HFFc6 (cell line): ENCODE measurements around the gene SMIM1. TPM values are rescaled to one million over a fixed set of nuclear protein-coding genes. Genes with fewer than 3 reads are reported as not detected.

ENCODE experiments used
- DNase-seq: peaks from one replicate; pipeline ENCODE4 v3.0.0-alpha.2; 2018
- H3K27ac Mint-ChIP-seq: 2 replicates; pipeline ENCODE4 v1.8.0; 2020; ENCODE audit warnings: mild to moderate bottlenecking, mixed read lengths
- H3K27me3 Mint-ChIP-seq: 2 replicates; pipeline ENCODE4 v1.8.0; 2021; ENCODE audit warnings: mild to moderate bottlenecking, moderate library complexity, mixed read lengths; ENCODE audit not compliant: insufficient read depth
- H3K36me3 Mint-ChIP-seq: 2 replicates; pipeline ENCODE4 v1.8.0; 2021; ENCODE audit warnings: low read depth, mixed read lengths
- H3K4me1 Mint-ChIP-seq: 2 replicates; pipeline ENCODE4 v1.8.0; 2020; ENCODE audit warnings: low read depth, mixed read lengths
- H3K4me3 Mint-ChIP-seq: 2 replicates; pipeline ENCODE4 v1.8.0; 2020; ENCODE audit warnings: mild to moderate bottlenecking, moderate library complexity, mixed read lengths
- H3K9me3 Mint-ChIP-seq: 2 replicates; pipeline ENCODE4 v1.8.0; 2020; ENCODE audit warnings: mild to moderate bottlenecking, mixed read lengths
- total RNA-seq, 6 experiments: library from RNA; stranded (reverse); fragmentation: NEBNext Ultra II Directional; extraction: Animal tissue kit (Norgen Biotek cat#: 25700); gene quantifications; 2 replicates in 1 of 6; 3 replicates in 5 of 6; pipeline ENCODE4 v1.2.3, GENCODE V29; 2021
- TF ChIP-seq, protein P1 (sequence below): fragments of 200-600 bp; sonication (generic); IDR thresholded peaks from 2 replicates; pipeline ENCODE4 v1.5.0; 2021; ENCODE audit warnings: antibody characterized with exemption, mild to moderate bottlenecking

SMIM1 gene
- total RNA-seq, 6 experiments from 2014 or later, result 0.38 to 3.4 (median 1.6) TPM

DNA sequence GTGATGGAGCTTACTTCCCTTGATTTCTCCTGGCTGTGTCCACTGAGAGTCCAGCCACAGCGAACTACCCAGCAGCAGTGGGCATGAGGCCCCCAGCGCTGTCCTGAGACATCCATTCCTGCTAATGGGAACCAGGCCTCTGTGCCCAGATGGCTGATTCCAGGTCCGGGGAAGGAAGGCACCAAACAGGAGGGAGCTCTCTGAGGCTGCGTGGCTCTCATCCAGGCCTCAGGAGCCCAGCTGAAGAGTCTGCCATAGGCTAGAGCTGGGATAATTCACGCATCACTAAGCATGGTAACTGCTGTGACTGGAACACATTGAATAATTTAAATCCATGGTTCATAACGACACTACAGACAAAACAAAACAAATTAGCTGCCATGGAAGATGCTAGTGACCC, 48.5 kb downstream of the SMIM1 start:
- DNase-seq, result no peak
- Mint-ChIP-seq H3K36me3 (no peaks in the 10 kb centered on the region), H3K27me3 (no peaks in the 10 kb centered on the region), H3K27ac (no peak overlapping the region), H3K9me3 (no peaks in the 10 kb centered on the region), H3K4me1 (no peaks in the 10 kb centered on the region), H3K4me3 (no peak overlapping the region)
- TF ChIP-seq, protein P1, sequence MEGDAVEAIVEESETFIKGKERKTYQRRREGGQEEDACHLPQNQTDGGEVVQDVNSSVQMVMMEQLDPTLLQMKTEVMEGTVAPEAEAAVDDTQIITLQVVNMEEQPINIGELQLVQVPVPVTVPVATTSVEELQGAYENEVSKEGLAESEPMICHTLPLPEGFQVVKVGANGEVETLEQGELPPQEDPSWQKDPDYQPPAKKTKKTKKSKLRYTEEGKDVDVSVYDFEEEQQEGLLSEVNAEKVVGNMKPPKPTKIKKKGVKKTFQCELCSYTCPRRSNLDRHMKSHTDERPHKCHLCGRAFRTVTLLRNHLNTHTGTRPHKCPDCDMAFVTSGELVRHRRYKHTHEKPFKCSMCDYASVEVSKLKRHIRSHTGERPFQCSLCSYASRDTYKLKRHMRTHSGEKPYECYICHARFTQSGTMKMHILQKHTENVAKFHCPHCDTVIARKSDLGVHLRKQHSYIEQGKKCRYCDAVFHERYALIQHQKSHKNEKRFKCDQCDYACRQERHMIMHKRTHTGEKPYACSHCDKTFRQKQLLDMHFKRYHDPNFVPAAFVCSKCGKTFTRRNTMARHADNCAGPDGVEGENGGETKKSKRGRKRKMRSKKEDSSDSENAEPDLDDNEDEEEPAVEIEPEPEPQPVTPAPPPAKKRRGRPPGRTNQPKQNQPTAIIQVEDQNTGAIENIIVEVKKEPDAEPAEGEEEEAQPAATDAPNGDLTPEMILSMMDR, result no peak

GRCh38 chr1:3821447-3821846, 48.9 kb downstream of the SMIM1 start:
- Mint-ChIP-seq H3K4me1 (no peaks in the 10 kb centered on the region), H3K27ac (no peak overlapping the region), H3K9me3 (no peaks in the 10 kb centered on the region), H3K27me3 (no peaks in the 10 kb centered on the region), H3K4me3 (no peak overlapping the region), H3K36me3 (no peaks in the 10 kb centered on the region)
- TF ChIP-seq, protein P1, result no peak
- no peak for DNase-seq

DNA sequence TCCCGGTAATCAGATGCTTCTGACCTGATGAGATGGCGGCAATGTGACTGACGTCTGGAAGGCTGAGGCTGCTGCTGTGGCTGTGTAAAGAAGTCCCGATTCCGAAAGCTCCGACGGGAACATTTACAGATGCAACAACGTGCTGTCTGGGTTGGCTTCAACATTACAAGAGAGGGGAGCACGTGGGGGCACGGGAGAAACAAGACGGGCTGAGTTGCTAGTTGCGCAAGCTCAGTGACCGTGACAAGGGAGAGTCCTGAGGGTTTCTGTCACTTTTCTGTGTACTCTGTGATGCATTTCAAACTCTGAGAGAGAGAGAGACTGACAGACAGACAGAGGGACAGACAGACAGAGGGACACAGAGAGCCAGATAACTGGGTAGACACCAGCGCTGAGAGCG, 49.4 kb downstream of the SMIM1 start:
- Mint-ChIP-seq H3K4me1 (no peaks in the 10 kb centered on the region), H3K27ac (no peak overlapping the region), H3K9me3 (no peaks in the 10 kb centered on the region), H3K4me3 (no peak overlapping the region), H3K27me3 (no peaks in the 10 kb centered on the region), H3K36me3 (no peaks in the 10 kb centered on the region)
- no peak for DNase-seq
- TF ChIP-seq, protein P1, result no peak

DNA sequence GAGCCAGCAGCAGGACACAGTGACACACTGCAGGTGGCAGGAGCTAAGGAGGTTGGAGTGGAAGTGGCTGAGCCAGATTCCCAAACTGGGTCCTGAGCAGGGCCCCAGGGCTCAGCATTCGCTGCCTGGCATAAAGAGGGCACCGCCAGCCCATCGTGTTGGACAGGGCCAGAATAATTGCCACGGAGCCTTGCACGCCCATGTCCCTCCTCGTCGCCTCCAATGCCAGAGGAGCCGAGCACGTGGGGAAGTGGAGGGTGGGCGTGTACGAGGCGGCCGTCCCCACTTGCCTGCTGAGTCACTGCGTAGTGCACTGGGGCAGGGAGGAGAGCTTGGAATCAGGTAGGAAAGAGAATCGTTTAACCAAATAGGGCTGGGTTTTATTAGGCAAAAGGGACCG, 49.9 kb downstream of the SMIM1 start:
- H3K27ac Mint-ChIP-seq, result no peak overlapping the region
- H3K4me3 Mint-ChIP-seq, result no peak overlapping the region
- no peaks in the 10 kb centered on the region for H3K36me3 Mint-ChIP-seq
- no peaks in the 10 kb centered on the region for H3K4me1 Mint-ChIP-seq
- TF ChIP-seq, protein P1, result no peak
- no peaks in the 10 kb centered on the region for H3K9me3 Mint-ChIP-seq
- H3K27me3 Mint-ChIP-seq, result no peaks in the 10 kb centered on the region
- DNase-seq, result no peak

- Mint-ChIP-seq H3K27ac (no peak overlapping the region), H3K4me3 (no peak overlapping the region), H3K9me3 (no peaks in the 10 kb centered on the region), H3K4me1 (no peaks in the 10 kb centered on the region), H3K36me3 (peaks cover 2% of the 10 kb centered on the region), H3K27me3 (no peaks in the 10 kb centered on the region)
- TF ChIP-seq, protein P1, result no peak
- DNase-seq, result no peak
Measured at GRCh38 chr1:3824650-3825049, 52.1 kb downstream of the SMIM1 start.

DNA sequence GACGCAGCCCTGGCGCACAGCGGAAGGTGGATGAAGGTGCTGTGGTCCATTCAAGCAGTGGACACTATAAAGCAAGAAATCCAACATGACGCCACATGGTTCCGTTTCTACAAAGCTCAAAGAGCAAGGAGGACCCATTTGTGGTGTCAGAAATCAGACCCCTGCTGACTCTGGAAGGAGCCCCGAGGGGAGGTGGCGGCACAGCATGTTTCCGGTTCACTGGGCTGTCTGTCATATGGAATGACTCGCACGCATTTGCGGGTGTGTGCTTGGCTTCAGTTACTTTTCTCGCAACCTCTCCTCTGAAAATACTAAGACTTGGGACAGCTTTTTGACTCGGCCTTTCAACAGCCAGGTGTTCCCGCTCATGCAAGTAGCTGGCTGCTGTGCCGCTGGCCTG, 52.8 kb downstream of the SMIM1 start:
- TF ChIP-seq, protein P1, result no peak
- Mint-ChIP-seq H3K27ac (no peak overlapping the region), H3K27me3 (no peaks in the 10 kb centered on the region), H3K4me3 (no peak overlapping the region), H3K4me1 (no peaks in the 10 kb centered on the region), H3K9me3 (no peaks in the 10 kb centered on the region), H3K36me3 (peaks cover 8% of the 10 kb centered on the region)
- DNase-seq, result no peak
